Stimulated activated CD4-positive, alpha-beta T cell treated with anti-CD3 and anti-CD28 coated beads, Interleukin-15, amount 100 ng/mL, for 1 hour (primary cell): ENCODE results near the gene LRTM2.

ENCODE experiments used
- DNase-seq, 2 donors: peaks; one replicate each; pipeline ENCODE4 v3.0.0-alpha.2; 2020; ENCODE audit warnings: low read depth in 1 of 2, low spot score in 1 of 2

LRTM2 gene

GRCh38 chr12:1829306-1829900 is 9.0 kb downstream of the LRTM2 start:
- no peak for DNase-seq

- DNase-seq: no peak
These were observed 10.1 kb downstream of the LRTM2 start for GRCh38 chr12:1830401-1830845.

DNA sequence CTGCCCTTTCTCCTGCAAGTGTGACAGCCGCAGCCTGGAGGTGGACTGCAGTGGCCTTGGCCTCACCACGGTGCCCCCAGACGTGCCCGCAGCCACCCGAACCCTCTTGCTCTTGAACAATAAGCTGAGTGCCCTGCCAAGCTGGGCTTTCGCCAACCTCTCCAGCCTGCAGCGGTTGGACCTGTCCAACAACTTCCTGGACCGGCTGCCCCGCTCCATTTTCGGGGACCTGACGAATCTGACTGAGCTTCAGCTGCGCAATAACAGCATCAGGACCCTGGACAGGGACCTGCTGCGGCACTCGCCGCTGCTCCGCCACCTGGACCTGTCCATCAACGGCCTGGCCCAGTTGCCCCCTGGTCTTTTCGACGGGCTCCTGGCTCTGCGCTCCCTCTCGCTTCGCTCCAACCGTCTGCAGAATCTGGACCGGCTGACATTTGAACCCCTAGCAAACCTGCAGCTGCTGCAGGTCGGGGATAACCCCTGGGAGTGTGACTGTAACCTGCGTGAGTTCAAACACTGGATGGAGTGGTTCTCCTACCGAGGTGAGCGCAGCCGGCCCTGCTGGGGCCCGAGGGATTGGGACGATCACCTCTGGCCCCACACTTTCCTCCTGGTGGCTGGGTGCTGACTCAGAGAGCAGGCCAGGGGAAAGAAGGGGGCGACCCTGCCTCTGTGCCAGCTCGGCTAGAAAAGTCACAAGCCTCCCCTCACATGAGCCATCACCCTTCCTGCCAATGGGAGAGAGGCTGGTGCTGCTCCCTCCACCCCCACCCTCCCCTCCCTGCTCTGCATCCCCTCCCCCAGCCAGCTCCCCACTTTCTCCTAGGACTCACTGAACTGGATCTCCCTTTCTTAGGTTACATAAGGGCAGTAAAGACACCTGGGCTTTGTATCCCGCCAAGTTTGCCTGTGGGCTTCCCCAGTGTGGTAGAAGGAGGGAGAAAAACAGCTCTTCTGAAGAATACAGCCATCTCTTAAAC is 10.9 kb downstream of the LRTM2 start:
- DNase-seq: no peak

DNA sequence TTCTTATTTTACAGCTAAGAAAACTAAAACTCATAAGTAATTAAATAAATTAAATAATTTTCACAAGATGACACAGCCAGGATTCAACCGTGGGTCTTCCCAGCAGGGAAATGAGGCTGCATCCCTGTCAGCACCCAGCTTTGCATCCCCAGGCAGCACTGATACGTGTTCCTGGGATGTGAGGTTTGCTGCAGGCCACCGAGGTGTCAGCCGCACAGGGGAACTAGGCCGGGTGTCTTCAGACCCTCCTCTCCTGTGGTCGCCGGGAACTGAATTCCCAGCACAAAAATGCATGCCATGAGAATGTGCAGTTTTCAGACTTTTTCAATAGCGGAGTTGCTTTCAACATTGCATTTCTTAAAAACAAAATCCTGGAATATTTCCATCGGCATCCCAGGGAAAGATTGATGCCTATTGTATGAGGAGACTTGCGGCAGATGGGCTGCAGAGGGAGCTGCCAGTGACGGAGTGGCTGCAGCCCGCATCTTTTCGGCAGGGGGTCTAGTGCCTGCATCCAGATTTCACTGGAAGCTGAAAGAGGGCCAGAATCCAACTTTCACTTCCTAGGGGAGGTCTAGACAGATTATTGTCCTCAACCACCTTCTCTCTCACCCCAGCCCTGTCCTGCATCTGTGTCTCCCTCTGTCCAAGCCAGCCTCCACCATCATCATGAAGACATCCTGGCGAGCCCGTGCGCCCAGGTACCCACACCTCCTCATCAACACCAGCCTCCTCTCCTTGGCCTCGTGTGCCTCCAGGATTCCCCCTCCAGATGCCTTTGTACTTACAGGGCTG is 12.6 kb downstream of the LRTM2 start:
- no peak for DNase-seq

DNA sequence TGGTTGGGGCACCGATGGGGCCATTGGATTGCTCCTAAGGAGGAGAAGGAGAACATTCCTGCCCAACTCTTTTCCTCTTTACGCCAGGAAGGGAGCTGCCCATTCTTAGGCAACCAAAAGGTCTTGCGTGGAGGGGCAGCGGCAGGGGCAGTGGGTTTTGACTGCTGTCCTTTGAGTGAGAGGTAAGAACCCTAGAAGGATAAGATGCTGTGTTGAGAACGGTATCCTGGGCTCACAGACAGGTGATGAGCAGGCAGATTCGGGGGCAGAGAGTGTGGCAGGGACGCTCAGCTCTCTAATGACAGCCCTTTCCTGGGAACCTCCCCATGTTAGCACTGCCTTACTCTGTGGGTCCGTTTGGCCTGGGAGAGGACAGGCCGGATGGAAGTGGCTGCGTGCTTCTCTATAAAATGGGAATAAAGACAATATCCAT is 13.2 kb downstream of the LRTM2 start:
- no peak for DNase-seq

GRCh38 chr12:1834186-1834925 is 14.0 kb downstream of the LRTM2 start:
- DNase-seq: no peak

DNA sequence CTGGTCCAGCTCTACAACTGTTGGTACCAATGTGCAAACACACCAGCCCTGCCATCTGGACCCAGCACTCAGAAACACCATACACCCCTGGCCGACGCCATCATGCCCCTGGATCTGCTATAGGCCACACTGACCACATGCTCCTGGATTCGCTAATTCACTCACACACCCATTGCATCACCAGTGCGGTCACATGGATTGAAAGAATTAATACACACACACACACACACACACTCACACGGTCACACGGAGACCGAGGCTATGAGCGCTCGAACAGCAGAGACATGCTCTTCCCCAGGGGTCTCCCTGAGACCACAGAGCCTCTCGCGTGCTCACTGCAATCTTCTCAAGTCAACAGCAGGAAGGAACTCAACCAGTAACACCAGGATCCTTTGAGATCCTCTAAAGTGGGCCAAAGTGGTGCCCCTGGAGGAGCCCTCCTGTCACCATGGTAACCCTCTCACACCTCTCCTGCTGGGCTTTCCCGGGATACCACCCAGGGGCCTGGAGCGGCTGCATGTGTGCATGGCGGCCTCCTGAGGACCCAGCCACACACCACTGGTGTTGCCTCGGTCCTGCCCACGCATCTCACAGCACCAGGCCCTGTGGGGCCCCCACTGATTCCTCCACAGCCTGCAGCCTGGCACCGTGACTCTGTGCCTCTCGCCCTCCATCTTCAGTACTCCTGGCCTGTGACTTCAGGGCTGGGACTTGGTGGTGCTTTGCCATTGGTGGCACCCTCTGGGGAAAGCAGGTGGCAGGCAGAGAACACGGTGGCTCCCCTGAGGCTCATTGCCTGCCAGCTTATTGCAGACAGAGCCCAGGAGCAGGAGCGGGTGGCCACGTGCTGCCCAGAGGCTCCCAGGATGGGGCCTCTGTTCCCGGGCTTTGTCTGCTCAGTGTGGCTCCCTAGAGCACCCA is 15.1 kb downstream of the LRTM2 start:
- DNase-seq: no peak

- DNase-seq: no peak
These were observed 16.0 kb downstream of the LRTM2 start for GRCh38 chr12:1836241-1836803.

- no peak for DNase-seq
These were observed 16.6 kb downstream of the LRTM2 start for GRCh38 chr12:1836854-1837421.

GRCh38 chr12:1837541-1838204 is 17.3 kb downstream of the LRTM2 start:
- no peak for DNase-seq

DNA sequence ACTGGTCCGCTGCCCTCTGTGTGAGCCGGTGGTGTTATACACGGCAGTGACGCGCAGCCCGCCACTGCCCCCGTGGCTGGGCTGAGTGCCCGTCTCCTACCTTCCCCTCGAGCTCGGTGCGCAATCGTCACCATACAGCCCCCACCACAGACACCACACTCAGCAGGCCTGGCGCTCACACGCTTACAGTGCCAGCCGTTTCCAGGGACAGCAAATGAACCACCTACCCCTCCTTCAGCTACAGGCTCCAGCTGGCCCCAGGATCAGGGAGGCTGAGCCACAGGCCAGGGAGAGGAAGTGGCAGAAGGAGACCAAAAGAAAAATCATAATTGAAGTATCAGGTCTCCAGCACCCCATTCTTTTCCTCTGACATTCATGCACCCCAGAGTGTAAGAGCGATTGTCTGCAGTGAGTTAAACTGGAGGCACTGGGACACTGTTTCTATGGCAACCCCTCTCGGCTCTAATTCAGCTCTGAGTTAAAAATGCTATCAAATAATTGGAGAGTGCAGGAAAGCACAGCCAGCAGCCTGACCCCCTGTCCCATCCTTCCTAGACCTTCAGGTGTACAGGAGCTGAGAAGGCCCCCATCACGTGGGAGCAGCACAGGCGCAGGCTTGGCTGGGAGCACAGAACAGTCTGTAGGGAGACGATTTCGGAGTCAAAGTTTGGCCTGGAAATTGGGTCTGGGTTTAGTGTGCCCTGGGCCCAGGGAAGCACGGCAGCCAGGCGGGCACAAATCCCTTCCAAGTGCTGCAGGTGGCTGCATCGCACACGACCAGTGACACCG is 18.0 kb downstream of the LRTM2 start:
- DNase-seq: no peak

DNA sequence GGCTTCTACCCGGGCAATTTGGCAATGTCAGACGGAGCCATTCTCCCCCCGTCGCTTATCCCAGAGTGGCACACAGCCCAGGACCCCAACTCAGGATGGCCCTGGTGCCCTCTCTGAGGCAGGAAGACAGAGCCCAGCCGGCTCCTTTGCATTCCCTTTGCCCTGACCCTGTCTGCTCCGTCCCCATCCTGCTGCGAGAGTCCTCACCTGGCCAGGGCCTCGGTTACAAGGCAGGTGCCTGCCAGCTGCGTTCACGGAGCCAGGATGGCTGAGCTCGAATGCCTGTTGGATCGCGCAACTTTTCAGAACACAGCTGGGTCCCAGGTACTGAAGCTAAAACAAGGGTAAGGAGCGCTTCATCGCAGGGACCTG is 18.6 kb downstream of the LRTM2 start:
- no peak for DNase-seq

DNA sequence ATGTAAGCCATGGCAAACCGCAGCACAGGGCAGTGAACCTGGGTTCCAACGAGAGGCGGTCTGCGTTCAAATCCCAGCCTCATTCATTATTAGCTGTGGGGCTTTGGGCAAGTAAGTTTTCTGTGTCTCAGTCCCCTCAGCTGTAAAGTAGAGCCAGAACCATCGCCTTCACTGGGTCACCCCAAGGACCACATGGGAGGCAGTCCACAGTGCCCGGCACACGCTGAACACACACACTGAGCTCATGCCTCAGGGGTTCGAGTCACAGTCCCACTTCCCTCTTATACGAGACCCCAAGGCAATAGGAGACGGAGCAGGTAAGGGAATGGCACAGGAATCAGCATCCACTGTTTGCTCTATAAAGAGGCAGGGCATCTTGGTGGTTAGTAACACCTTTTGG is 19.1 kb downstream of the LRTM2 start:
- DNase-seq: no peak

GRCh38 chr12:1839956-1840951 is 19.9 kb downstream of the LRTM2 start:
- DNase-seq: no peak

DNA sequence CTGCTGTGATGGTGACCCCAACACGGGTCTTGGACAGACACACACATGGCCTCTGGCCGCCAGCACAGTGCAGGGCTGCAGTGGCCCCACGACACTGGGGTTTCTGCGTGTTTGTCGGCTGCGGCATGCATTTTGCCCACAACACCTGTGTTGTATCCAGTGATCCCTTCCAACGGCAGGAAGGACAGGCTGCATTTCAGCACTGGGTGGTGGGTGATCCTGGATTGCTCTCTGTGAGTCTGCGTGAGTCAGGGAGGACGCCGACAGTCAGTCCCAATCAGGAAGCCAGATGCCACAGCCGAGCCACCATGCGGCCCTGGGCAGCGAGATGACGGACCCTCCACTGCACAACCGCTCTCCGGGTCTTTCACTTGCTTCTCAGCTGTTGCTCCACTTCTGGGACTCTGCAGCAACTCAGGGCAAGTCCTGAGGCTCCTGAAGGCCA is 20.6 kb downstream of the LRTM2 start:
- no peak for DNase-seq

- DNase-seq: no peak
These were observed 21.3 kb downstream of the LRTM2 start for GRCh38 chr12:1841586-1842182.
